Right ventricle myocardium inferior (tissue), 1 donor: ENCODE results near the gene PPM1A. TPM values are rescaled to one million over a fixed set of nuclear protein-coding genes. Genes with fewer than 3 reads are reported as not detected.

Experiments
- ATAC-seq: fragments of 200-7000 bp; cut with Tn5 transposase; one replicate; pipeline ENCODE4 v1.9.1; 2020; ENCODE audit warnings: mild to moderate bottlenecking, moderate library complexity
- DNase-seq: peaks from one replicate; pipeline ENCODE4 v3.0.0; 2021; ENCODE audit errors: missing footprints
- intact Hi-C: fragments of 100-400 bp; cut with DNase I; formaldehyde crosslinking; loops from one replicate; pipeline ENCODE4 v1.11.0; 2022
- total RNA-seq: library from RNA; stranded (reverse); fragmentation: NEBNext Ultra II Directional; extraction: Animal tissue kit (Norgen Biotek cat#: 25700); gene quantifications from one replicate; pipeline ENCODE4 v1.2.1, GENCODE V29; 2021
- donor health status: DM: no; HTN: yes; CAD: no; lungs with severe emphysema.

The PPM1A gene
- total RNA-seq, 1 donor from 2014 or later = 119 TPM

DNA sequence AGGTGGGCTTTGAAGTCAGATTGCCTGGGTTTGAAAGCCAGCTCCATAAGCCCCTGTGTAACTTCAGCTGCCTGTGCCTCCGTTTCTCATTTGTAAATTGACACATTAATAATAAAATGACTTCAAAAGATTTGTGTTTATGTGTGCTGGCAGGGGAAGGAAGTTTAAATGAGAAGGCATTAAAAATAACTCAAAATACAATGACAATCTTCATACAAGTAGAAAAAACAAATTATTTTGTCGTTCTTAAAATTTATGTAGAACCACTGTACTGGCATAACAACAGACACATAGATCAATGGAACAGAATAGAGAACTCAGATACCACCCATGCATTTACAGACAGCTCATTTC lies 83.0 kb downstream of the PPM1A start:
- ATAC-seq (no peak), DNase-seq (no peak)
- intact Hi-C loops = no loop called here

DNA sequence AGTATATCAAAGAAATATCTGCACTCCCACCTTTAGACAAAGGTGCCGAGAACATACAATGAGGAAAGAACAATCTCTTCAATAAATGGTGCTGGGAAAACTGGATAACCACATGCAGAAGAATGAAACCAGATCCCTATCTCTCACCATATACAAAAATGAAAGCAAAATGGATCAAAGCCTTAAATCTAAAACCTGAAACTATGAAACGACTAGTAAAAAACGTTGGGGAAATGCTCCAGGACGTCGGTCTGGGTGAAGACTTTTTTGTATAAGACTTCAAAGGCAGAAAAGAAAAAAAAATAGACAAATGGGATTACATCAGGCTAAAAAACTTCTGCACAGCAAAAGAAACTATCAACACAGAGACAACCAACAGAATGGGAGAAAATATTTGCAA lies 83.8 kb downstream of the PPM1A start:
- intact Hi-C loops = no loop called here
- DNase-seq (no peak), ATAC-seq (no peak)

DNA sequence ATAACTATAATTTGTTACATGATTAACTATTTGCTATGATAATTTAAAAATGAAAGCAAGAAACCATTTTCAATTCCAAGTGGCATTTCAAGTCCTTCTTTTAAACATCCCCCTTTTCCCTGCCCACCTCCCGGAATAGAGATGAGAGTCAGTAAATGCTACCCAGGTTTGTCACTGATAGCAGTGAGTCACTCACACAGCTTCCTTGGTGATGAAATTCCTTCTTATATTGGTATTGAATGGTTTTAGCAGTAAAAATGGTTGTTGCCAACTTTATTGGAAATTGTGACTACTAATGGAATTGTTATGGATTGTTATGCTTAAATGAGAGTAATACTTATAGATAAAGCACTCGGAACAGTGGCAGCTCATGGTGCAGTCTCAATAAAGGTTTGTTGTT lies 90.5 kb downstream of the PPM1A start:
- ATAC-seq (no peak), DNase-seq (no peak)
- intact Hi-C loops = no loop called here

DNA sequence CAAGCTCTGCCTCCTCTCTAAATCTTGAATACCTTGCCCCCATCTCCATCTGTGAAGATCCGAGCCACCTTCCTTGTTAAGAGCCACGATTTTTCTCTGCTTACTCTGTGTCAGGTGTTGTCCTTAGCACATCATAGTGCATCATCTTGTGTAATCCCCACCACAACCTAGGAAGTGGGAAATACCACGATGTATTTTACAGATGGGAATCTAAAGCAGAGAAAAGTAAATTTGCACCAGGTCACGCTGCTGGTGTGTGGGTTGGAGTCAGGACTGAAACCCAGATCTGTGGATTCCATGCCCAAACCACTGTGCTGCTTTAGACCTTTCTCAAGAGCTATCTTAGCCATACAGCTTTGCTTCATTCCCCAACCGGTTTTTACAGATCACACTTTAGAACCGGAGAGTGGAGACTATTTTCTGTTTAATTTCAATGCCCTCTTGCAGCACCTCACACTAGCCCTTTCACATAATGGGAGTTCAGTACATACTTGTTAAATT lies 94.6 kb downstream of the PPM1A start:
- intact Hi-C loops = no loop called here
- DNase-seq (no peak), ATAC-seq (no peak)

DNA sequence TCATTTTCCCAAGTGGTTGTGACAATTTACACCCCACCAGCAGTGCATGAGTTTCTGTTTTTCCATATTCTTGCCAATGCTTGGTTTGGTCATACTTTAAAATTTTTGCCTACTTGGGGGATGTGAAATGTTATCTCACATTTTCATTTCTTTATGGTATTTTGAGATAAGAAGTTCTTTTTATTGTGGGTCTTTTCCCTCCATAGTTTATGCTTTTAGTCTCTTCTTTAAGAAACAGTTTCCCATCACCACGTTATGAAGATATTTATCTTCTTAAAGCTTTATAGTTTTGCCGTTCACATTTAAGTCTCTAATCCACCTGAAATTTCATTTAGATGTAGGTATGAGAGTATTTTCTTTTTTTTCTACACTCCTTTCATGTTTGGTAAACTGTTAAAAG lies 95.7 kb downstream of the PPM1A start:
- ATAC-seq = no peak
- DNase-seq = no peak
- intact Hi-C loops = no loop called here

DNA sequence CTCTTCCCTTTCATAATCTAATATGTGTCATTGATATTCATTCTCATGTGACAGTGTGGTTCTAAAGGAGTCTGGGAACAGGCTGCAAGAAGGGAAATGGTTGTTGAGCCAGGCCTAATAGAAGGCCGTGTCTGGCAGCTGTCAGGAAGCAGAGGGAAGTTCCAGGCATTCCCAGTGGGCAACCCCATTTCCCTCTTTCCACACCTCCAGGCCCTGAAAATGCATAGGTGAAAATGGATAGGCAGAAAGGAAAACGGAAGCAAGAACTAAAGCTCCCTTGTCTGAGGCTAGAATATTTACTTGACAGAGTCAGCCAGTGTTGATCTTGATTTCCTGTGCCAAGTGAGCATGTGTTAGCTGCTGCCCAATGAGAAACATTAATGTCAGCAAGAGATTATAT lies 97.7 kb downstream of the PPM1A start:
- intact Hi-C loops = no loop called here
- ATAC-seq = no peak

DNA sequence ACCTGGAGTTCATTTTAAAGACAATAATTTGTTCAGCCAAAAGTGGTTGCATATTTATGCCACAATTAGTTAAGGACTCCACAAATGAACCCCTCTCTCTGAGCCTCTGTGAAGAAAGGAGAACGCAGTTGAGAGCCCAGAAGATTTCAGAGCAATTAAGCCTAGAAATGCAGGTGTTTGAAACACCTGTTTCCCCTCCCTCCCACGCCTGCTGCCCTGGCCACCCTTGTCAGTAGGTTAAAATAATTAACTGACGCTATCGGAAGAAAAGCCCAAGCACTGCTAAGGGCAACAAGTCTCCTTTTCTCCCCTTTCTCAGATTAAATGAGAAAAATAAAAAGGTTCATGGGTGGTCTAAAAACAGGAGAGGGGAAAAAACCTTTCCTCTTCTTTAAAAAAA lies 99.2 kb downstream of the PPM1A start:
- DNase-seq (no peak), ATAC-seq (no peak)
- intact Hi-C loops = no loop called here

More for the DNA sequence above, 97.7 kb downstream of the PPM1A start:
- DNase-seq = no peak

Other genes starting within 250 kb of the PPM1A start
- 23.5 TPM for gene PCNX4, start 157.3 kb upstream of the PPM1A start, total RNA-seq
- 34.6 TPM for gene DHRS7, start 83.8 kb upstream of the PPM1A start, total RNA-seq
- gene C14orf39, start 236.8 kb downstream of the PPM1A start, total RNA-seq = not detected